HEK293T (cell line): ENCODE data around the gene IPO5.
"Not testable (repeated sequence)": the region's sequence is repeated elsewhere in the genome, so short reads cannot be mapped to it uniquely, and the experiment has no call there.

Experiments used
- CTCF ChIA-PET: fragments of 350-600 bp; formaldehyde crosslinking; extraction: SDS; loops from one replicate; lab custom pipeline; 2021; ENCODE audit warnings: antibody characterized with exemption, inconsistent platforms; lab: Yijun Ruan, JAX
- POLR2A ChIA-PET: fragments of 350-600 bp; formaldehyde crosslinking; extraction: SDS; loops from one replicate; lab custom pipeline; 2020; ENCODE audit warnings: antibody characterized with exemption, inconsistent platforms; lab: Yijun Ruan, JAX
- DNase-seq: peaks from one replicate; pipeline ENCODE4 v3.0.0; 2012; ENCODE audit warnings: mixed read lengths; ENCODE audit errors: extremely low spot score
- ARNT ChIP-seq: fragments of 450-650 bp; IDR thresholded peaks from 2 replicates; pipeline ENCODE4 v1.6.1; 2017; ENCODE audit warnings: mild to moderate bottlenecking
- BHLHE40 ChIP-seq: fragments of 450-650 bp; IDR thresholded peaks from 2 replicates; pipeline ENCODE4 v1.6.1; 2016; ENCODE audit warnings: mild to moderate bottlenecking, moderate library complexity, borderline replicate concordance
- CTBP1 ChIP-seq: fragments of 450-650 bp; IDR thresholded peaks from 2 replicates; pipeline ENCODE4 v1.6.1; 2016; ENCODE audit warnings: borderline replicate concordance
- ELF4 ChIP-seq: fragments of 450-650 bp; IDR thresholded peaks from 2 replicates; pipeline ENCODE4 v1.6.1; 2017; ENCODE audit warnings: antibody characterized with exemption
- FOXA1 ChIP-seq: fragments of 450-650 bp; IDR thresholded peaks from 2 replicates; pipeline ENCODE4 v1.6.1; 2016; ENCODE audit warnings: mild to moderate bottlenecking
- FOXK2 ChIP-seq: fragments of 450-650 bp; IDR thresholded peaks from 2 replicates; pipeline ENCODE4 v1.6.1; 2016; ENCODE audit warnings: mild to moderate bottlenecking
- FOXM1 ChIP-seq: fragments of 450-650 bp; IDR thresholded peaks from 2 replicates; pipeline ENCODE4 v1.6.1; 2017; ENCODE audit warnings: mild to moderate bottlenecking, borderline replicate concordance
- HDGF ChIP-seq: fragments of 450-650 bp; IDR thresholded peaks from 2 replicates; pipeline ENCODE4 v1.6.1; 2017; ENCODE audit warnings: antibody characterized with exemption, borderline replicate concordance
- L3MBTL2 ChIP-seq: fragments of 450-650 bp; conservative IDR thresholded peaks from 2 replicates; pipeline ENCODE4 v1.6.1; 2016; ENCODE audit warnings: mild to moderate bottlenecking
- LEF1 ChIP-seq: fragments of 450-650 bp; IDR thresholded peaks from 2 replicates; pipeline ENCODE4 v1.6.1; 2017; ENCODE audit warnings: mild to moderate bottlenecking, borderline replicate concordance
- NFRKB ChIP-seq: fragments of 450-650 bp; IDR thresholded peaks from 2 replicates; pipeline ENCODE4 v1.6.1; 2016; ENCODE audit warnings: mild to moderate bottlenecking, moderate library complexity
- PKNOX1 ChIP-seq: fragments of 450-650 bp; IDR thresholded peaks from 2 replicates; pipeline ENCODE4 v1.6.1; 2016
- SP1 ChIP-seq: fragments of 450-650 bp; IDR thresholded peaks from 2 replicates; pipeline ENCODE4 v1.6.1; 2017
- SUZ12 ChIP-seq: fragments of 450-650 bp; IDR thresholded peaks from 2 replicates; pipeline ENCODE4 v1.6.1; 2016; ENCODE audit warnings: mild to moderate bottlenecking
- TARDBP ChIP-seq: fragments of 450-650 bp; IDR thresholded peaks from 2 replicates; pipeline ENCODE4 v1.6.1; 2016
- ZNF384 ChIP-seq: fragments of 450-650 bp; IDR thresholded peaks from 2 replicates; pipeline ENCODE4 v1.6.1; 2016

IPO5 gene

GRCh38 chr13:97945342-97945741 is 8.1 kb upstream of the IPO5 start:
- POLR2A ChIA-PET = no interaction called here

GRCh38 chr13:97945792-97946419 is 7.6 kb upstream of the IPO5 start:
- CTCF ChIA-PET = no interaction called here
- POLR2A ChIA-PET = no interaction called here
- no peak for TF ChIP-seq L3MBTL2
- TF ChIP-seq ZNF384 = no peak
- TF ChIP-seq HDGF = no peak
- no peak for TF ChIP-seq FOXA1
- no peak for TF ChIP-seq TARDBP
- TF ChIP-seq BHLHE40 = no peak
- no peak for TF ChIP-seq CTBP1
- TF ChIP-seq SP1 = no peak
- no peak for TF ChIP-seq NFRKB
- no peak for TF ChIP-seq ELF4
- TF ChIP-seq ARNT = no peak
- no peak for TF ChIP-seq LEF1
- no peak for TF ChIP-seq PKNOX1
- no peak for DNase-seq

More at GRCh38 chr13:97945342-97945741, 8.1 kb upstream of the IPO5 start:
- TF ChIP-seq PKNOX1 (no peak), L3MBTL2 (no peak), ZNF384 (no peak), FOXK2 (no peak), SUZ12 (no peak), TARDBP (no peak), FOXA1 (no peak), ELF4 (no peak), ARNT (no peak), HDGF (no peak), LEF1 (no peak), FOXM1 (no peak), CTBP1 (no peak), BHLHE40 (no peak)
- CTCF ChIA-PET = no interaction called here
- no peak for DNase-seq

DNA sequence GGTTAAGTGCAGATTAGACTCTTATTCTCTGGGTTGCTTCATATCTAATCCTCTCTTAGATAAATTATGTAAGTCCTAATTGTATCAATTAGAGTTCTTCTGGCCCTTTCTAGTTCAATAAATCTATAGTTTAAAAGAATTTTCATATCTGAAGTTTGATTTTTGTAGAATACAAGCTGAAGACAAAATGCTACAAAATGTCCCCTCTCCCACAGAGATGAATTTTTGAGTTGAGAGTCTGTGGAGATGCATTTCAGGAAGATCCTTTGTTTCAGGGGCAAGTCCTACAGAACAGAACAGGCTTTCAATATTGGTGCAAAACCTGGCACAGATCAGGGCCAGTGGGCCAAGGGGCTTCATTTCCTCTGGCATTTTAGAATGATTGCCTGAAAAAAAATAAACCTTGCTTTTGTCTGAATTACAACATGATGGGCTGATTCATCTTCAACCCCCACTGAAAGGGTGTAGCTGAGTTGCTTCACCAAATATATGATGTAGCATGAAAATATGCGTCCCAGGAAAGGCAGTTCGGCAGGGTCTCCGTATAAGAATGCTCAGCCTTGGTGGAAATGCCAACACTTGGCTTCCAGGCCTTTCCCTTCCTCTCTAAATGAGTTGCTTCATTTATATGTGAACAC is 6.4 kb upstream of the IPO5 start:
- ChIA-PET POLR2A (no interaction called here), CTCF (no interaction called here)
- no peak for DNase-seq
- TF ChIP-seq FOXM1 = no peak

- ChIA-PET CTCF (no interaction called here), POLR2A (no interaction called here)
- DNase-seq = no peak
- TF ChIP-seq FOXM1 (no peak), CTBP1 (no peak), HDGF (no peak), ARNT (no peak), LEF1 (no peak), FOXK2 (no peak), FOXA1 (no peak), BHLHE40 (no peak), SP1 (no peak), PKNOX1 (no peak), L3MBTL2 (no peak), TARDBP (no peak)
Observed at GRCh38 chr13:97948041-97948440, 5.4 kb upstream of the IPO5 start.

DNA sequence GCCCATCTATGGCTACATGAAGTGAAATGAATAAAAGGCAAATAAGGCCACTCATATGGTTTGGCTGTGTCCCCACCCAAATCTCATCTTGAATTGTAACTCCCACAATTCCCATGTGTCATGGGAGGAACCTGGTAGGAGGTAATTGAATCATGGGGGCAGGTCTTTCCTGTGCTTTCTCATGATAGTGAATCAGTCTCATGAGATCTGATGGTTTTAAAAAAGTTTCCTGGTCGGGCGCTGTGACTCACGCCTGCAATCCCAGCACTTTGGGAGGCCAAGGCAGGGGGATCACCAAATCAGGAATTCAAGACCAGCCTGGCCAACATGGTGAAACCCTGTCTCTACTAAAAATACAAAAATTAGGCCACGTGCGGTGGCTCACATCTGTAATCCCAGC is 4.2 kb upstream of the IPO5 start:
- POLR2A ChIA-PET, DNase-seq, CTCF ChIA-PET: not testable (repeated sequence)

GRCh38 chr13:97951376-97951775 is 2.1 kb upstream of the IPO5 start:
- DNase-seq = no peak
- TF ChIP-seq ELF4 (no peak), FOXK2 (no peak), BHLHE40 (no peak), TARDBP (no peak), LEF1 (no peak), HDGF (no peak), FOXA1 (no peak), PKNOX1 (no peak), FOXM1 (no peak), NFRKB (no peak)
- CTCF ChIA-PET = no interaction called here

DNA sequence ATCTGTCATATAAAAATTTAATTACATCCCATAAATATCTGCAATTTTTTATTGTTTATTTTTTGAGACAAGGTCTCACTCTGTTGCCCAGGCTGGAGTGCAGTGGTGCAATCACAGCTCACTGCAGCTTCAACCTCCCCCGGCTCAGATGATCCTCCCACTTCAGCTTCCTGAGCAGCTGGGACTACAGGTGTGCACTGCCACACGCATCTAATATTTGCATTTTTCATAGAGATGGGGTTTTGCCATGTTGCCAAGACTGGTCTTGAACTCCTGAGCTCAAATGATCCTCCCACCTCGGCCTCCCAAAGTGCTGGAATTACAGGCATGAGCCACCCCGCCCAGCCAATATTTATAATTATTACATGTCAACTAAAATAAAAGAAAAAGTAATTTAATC is 644 bp upstream of the IPO5 start:
- CTCF ChIA-PET, POLR2A ChIA-PET: not testable (repeated sequence)

More at GRCh38 chr13:97951376-97951775, 2.1 kb upstream of the IPO5 start:
- POLR2A ChIA-PET = no interaction called here

More for the DNA sequence above, 644 bp upstream of the IPO5 start:
- not testable (repeated sequence) for DNase-seq
